MG63 (cell line): ENCODE data around the gene RELN. TPM values are rescaled to one million over a fixed set of nuclear protein-coding genes. Genes with fewer than 3 reads are reported as not detected.

Source experiments
- DNase-seq: peaks from one replicate; pipeline ENCODE4 v3.0.0-alpha.2; 2020
- H3K27me3 ChIP-seq: fragments of 250-450 bp; sonication (Bioruptor Pico); 2 replicates; pipeline ENCODE4 v1.5.1; 2020; ENCODE audit warnings: mild to moderate bottlenecking, moderate library complexity
- H3K36me3 ChIP-seq: fragments of 250-450 bp; sonication (Bioruptor Pico); 2 replicates; pipeline ENCODE4 v1.5.1; 2020; ENCODE audit warnings: mild to moderate bottlenecking, moderate library complexity
- H3K4me3 ChIP-seq: fragments of 250-450 bp; sonication (Bioruptor Pico); 2 replicates; pipeline ENCODE4 v1.5.1; 2020; ENCODE audit warnings: mild to moderate bottlenecking, moderate library complexity
- H3K9me3 ChIP-seq: fragments of 250-450 bp; sonication (Bioruptor Pico); 2 replicates; pipeline ENCODE4 v1.5.1; 2020; ENCODE audit warnings: mild to moderate bottlenecking, moderate library complexity
- total RNA-seq: library from RNA; depleted of rRNA; stranded (reverse); fragments of >200 nt; shearing (Covaris generic); gene quantifications from 2 replicates; pipeline ENCODE4 v1.2.3, GENCODE V29; 2014; ENCODE audit warnings: low replicate concordance; rRNA removed

RELN gene
- total RNA-seq, 1 experiment from 2014 or later, result 3.1 TPM

DNA sequence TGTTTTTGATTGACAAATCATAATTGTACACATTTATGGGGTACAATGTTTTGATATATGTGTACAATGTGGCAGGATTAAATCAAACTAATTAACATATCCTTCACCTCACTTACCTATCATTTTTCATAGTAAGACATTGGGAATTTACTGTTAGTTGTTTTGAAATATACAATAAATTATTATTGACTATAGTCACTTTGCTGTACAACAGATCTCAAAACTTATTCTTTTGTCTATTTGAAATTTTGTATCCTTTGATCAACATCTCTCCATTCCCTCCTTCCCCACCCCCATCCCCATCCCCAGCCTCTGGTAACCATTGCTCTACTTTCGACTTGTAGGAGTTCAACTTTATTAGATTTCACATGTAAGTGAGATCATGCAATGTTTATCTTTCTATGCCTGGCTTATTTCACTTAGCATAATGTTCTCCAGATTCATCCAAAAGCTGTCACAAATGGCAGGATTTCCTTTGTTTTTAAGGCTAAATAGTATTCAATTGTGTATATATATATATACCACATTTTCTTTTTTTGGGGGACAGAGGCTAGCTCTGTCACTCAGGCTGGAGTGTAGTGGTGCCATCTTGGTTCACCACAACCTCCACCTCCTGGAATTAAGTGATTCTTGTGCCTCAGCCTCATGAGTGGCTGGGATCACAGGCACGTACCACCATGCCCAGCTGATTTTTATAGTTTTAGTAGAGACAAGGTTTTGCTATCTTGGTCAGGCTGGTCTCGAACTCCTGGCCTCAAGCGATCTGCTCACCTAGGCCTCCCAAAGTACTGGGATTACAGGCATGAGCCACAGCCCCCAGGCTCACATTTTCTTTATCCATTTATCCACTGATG, 520.1 kb downstream of the RELN start:
- Histone ChIP-seq H3K36me3 (no peaks in the 10 kb centered on the region), H3K9me3 (no peaks in the 10 kb centered on the region), H3K4me3 (no peak overlapping the region), H3K27me3 (no peaks in the 10 kb centered on the region)
- DNase-seq, result no peak

DNA sequence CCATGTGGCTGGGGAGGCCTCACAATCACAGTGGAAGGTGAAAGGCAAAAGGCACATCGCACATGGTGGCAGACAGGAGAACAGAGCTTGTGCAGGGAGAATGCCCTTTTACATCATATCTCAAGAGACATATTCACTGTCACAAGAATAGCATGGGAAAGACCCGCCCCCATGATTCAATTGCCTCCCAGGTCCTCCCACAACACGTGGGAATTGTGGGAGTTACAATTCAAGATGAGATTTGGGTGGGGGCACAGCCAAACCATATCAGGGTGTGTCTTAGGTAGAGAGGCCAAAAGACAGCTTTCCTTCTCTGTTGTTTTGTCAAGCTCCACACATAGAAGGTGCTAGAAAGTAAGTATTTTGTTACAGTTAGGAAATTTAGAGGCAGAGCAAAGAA, 522.6 kb downstream of the RELN start:
- no peaks in the 10 kb centered on the region for H3K36me3 ChIP-seq
- no peak overlapping the region for H3K4me3 ChIP-seq
- H3K9me3 ChIP-seq, result no peaks in the 10 kb centered on the region
- no peak for DNase-seq
- H3K27me3 ChIP-seq, result no peaks in the 10 kb centered on the region

DNA sequence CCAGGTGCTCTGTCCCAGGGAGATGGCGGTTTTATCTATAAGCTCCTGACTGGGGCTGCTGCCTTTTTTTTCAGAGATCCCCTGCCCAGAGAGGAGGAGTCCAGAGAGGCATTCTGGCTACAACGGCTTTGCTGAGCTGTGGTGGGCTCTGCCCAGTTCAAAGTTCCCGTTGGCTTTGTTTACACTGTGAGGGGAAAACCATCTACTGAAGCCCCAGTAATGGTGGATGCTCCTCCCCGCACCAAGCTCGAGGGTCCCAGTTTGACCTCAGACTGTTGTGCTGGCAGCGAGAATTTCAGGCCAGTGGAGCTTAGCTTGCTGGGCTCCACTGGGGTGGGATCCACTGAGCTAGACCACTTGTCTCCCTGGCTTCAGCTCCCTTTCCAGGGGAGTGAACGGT, 527.1 kb downstream of the RELN start:
- H3K9me3 ChIP-seq, result no peaks in the 10 kb centered on the region
- no peaks in the 10 kb centered on the region for H3K27me3 ChIP-seq
- H3K4me3 ChIP-seq, result no peak overlapping the region
- no peaks in the 10 kb centered on the region for H3K36me3 ChIP-seq
- DNase-seq, result no peak

DNA sequence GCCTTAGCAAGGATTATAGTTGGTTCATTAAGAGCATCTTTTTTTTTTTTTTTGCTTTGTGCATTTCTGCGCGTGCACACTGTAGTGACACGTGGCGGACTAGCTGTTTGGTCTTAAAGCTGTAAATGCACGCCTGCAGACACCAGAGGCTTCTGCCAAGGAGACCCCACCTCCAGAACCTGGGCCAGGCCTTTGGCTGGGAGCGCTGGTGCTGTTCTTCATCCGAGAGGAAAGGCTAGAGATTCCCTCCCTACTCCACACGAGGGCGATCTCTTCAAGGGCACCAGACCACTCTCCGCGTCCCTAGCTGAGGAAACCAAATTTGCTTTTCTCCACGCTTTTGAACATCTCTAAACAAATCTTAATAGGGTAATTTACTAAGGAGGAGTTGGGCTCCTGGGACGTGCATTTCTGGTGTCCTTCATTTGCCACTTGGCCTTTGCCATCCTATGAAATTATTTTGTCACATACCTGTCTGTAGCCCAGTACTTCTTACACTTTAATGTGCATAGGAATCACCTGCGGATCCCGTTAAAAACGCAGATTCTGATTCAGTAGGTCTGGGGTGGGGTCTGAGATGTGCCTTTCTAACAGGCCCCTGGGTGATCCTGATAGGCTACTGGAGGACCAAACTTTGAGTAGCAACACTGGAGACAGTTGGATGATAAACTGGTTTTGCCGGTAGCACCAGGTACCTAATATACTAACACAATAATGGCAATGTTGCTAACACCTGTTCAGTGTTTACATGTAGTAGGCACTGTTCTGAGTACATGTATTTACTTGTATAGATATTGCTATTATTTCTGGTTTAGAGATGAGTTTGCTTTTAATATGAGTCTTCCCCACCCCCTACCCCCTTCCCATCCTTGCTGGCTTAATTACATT, 542.1 kb downstream of the RELN start:
- Histone ChIP-seq H3K36me3 (no peaks in the 10 kb centered on the region), H3K9me3 (no peaks in the 10 kb centered on the region), H3K4me3 (no peak overlapping the region), H3K27me3 (peaks cover 6% of the 10 kb centered on the region; the same call in 1 of the 2 replicates)
- peak; percentile 48 for DNase-seq

DNA sequence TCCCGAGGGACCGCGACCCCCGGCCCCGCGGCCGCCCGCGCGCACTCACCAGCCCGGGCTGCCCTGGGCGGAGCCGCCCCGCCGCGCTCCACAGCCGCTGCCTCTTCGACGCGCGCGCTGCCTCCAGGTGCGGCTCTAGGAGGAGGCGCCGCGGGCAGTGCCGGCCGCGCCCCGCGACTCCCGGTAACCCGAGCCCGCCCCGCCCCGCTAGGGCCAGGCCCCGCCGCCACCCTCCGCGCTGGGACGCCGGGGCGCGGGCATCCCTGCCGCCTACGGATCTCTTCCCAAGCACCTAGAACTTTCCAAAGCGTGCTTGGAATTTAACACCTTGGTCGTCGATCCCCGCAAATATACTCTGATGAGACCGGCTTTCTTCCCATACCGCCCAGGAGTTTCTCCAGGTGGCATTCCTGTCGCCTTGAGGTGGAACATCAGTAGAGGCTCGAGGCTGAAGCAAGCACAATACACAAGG, 543.4 kb downstream of the RELN start, which contains the start of gene SLC26A5:
SLC26A5 (minus strand) TSS at position 159 of the 472 bp plus-strand sequence. CDS start 24,693 bp downstream, outside the sequence.
- Histone ChIP-seq H3K27me3 (peaks cover 6% of the 10 kb centered on the region; the same call in 1 of the 2 replicates), H3K4me3 (peak within 1 kb of the TSS; percentile 20), H3K9me3 (no peaks in the 10 kb centered on the region), H3K36me3 (no peaks in the 10 kb centered on the region)
- peak; percentile 30 for DNase-seq

DNA sequence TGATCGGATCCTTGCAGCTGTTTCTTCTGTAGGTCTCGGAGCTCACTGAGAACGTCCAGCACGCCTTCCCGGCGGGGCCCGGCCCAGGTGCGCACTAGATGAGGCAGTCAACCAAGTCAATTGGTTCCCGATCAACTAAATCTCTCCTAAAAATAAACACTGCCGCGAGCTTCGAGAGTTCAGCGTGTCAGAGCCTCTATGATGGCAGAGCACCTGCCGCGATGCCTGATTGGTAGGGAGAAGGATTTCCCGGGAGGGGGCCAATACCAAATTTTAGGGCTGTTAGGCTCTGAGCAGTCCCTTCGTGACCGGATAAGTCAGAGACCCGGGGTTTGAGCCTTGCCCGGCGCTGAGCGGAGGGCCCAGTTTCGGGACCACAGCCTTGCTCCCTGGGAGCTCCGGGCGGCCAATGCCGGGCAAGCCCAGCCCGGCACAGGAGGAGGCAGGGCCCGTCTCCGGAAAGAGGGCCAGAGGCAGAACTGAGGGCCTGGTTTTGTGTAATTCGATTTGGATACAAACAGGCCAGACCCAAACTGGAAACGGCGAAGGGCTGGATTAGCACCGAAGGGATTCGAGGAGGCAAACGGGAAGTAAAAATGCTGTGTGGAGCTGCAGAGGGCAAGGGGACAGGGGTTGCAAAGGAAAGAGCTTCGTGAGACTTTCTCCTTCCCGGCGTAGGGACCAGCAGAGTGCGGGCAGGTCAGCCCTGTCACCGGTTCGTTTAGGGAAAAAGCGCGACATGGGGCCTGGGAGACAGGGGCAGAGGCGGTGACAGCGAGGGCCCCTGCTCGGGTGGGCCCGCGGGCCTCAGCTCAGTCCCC, 544.0 kb downstream of the RELN start:
- Histone ChIP-seq H3K9me3 (no peaks in the 10 kb centered on the region), H3K4me3 (peak overlapping the region; percentile 20), H3K36me3 (no peaks in the 10 kb centered on the region), H3K27me3 (peaks cover 6% of the 10 kb centered on the region; the same call in 1 of the 2 replicates)
- no peak for DNase-seq

DNA sequence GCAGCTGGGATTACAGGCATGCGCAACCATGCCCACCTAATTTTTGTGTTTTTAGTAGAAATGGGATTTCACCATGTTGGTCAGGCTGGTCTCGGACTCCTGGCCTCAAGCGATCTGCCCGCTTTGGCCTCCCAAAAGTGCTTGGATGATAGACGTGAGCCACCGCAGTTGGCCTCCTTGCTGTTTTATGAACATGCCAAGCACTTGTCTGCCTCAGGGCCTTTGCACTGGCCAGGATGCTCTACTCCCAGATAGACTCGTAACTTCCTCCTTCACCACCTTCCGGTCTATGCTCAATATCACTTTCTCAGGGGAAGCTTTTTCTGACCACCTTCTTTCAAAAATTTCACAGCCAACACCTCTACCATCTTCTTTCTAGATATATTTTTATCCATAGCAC, 549.8 kb downstream of the RELN start:
- H3K9me3 ChIP-seq, result no peaks in the 10 kb centered on the region
- no peaks in the 10 kb centered on the region for H3K27me3 ChIP-seq
- DNase-seq, result no peak
- H3K4me3 ChIP-seq, result no peak overlapping the region
- no peaks in the 10 kb centered on the region for H3K36me3 ChIP-seq

DNA sequence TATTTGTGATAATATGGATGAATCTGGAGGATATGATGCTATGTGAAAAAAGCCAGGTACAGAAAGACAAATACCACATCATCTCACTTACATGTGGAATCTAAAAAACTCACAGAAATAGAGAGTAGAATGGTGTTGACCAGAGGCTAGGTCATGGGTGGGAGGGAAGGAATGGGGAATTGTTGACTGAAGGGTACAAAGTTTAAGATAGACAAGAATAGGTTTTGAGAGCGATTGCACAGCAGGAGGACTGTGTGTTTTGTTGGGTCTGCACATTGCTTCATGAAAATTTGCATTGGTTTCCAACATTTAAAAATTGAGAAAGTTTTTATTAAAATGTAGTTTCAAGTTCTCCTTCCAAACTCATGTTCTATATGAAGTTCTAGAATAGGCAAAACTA, 551.8 kb downstream of the RELN start:
- no peaks in the 10 kb centered on the region for H3K27me3 ChIP-seq
- H3K36me3 ChIP-seq, result no peaks in the 10 kb centered on the region
- no peaks in the 10 kb centered on the region for H3K9me3 ChIP-seq
- no peak overlapping the region for H3K4me3 ChIP-seq
- DNase-seq, result no peak

DNA sequence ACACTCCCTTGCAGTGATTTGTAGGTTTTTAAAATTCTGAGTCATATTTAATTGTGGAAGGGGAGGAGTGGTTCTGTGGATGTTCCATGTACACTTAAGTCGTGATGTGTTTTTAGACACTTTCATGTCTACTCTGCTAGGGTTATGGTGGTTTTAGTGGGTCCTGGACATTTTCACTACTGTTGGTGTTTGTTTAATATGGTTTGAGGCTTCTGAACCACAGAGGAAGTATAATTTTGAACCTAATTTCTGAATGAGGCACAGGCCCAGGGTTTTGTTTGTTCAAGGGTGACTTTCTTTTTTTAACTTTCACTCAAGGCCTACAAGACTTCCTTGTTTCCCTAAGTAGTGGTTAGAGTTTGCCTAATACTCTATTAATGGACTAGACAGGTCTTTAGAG, 556.7 kb downstream of the RELN start:
- Histone ChIP-seq H3K4me3 (no peak overlapping the region), H3K27me3 (no peaks in the 10 kb centered on the region), H3K36me3 (no peaks in the 10 kb centered on the region), H3K9me3 (no peaks in the 10 kb centered on the region)
- no peak for DNase-seq

DNA sequence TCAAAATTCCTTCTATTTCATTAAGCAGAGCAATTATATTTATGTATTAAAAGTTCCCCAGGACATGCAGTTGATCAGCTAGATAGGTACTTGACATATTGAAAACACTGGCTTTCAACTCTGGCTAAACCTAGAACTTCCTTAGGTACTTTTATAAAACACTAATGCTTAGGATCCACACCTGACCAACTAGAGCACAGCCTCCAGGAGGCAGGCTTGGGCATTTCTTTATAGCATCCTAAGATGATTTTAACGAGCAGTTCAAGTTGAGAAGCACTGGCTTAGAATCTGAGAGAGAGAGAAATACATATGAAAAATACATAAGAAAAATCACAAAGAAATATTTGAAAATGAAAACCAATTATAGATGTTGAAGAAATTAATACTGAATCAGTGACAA, 564.3 kb downstream of the RELN start:
- Histone ChIP-seq H3K36me3 (no peaks in the 10 kb centered on the region), H3K9me3 (no peaks in the 10 kb centered on the region), H3K27me3 (no peaks in the 10 kb centered on the region), H3K4me3 (no peak overlapping the region)
- DNase-seq, result no peak

DNA sequence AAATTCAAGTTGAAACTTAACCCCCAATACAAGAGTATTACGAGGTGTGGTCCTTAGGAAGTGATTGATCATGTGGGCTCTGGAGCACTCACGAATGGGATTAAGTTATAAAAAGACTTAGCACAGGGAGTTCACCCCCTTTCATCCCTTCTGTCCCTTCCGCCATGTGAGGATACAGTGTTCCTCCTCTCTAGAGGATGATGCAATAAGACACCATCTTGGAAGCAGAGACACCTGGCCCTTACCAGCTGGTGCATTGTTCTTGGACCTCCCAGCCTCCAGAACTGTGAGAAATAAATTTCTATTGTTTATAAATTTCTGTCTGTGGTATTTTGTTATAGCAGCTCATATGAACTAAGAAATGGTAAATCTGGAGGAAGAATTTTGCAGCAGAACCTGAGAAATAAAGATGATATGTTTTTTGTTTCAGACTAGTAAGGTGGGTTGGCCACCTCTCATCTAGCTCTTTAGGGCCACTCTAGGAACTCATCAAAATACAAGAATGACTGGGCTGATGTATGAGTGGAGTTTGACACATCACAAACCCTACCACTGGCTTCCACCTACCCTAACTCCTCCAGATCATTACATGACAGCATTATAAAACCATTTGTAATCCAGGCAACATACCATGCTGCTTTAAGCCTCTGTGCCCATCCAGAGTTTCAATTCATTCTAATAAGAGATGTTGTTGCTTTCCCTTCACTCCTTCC, 565.8 kb downstream of the RELN start:
- H3K27me3 ChIP-seq, result no peaks in the 10 kb centered on the region

More for the DNA sequence above, 565.8 kb downstream of the RELN start:
- no peaks in the 10 kb centered on the region for H3K9me3 ChIP-seq
- H3K4me3 ChIP-seq, result no peak overlapping the region
- no peaks in the 10 kb centered on the region for H3K36me3 ChIP-seq
- no peak for DNase-seq

Other genes with a start within 250 kb of the RELN start
- gene ORC5, start 218.4 kb upstream of the RELN start, total RNA-seq, result 20.9 and 33.6 TPM in 2 replicates